ENCODE data around the gene KIAA0319L. TPM values are rescaled to one million over a fixed set of nuclear protein-coding genes. Genes with fewer than 3 reads are reported as not detected.

KIAA0319L gene
- total RNA-seq, 1 experiment from 2014 or later, result 60.0 TPM

- in situ Hi-C loops (cut with HindIII; ENCODE audit: low pct_unique_long_range_greater_than_20kb, low sequenced_read_pairs) (no loop called here), intact Hi-C loops (cut with micrococcal nuclease; ENCODE audit: unreplicated experiment) (no loop called here)
- ChIA-PET CTCF (no interaction called here), POLR2A (no interaction called here)
- Histone ChIP-seq H3K27me3 (ENCODE audit: control insufficient read depth, insufficient read depth, low read length) (no peaks in the 10 kb centered on the region), H3K4me3 (ENCODE audit: low read depth in 2 of 2, low read length in 2 of 2) (no peak overlapping the region), H3K36me3 (ENCODE audit: control insufficient read depth, insufficient read depth, low read length) (no peaks in the 10 kb centered on the region; the same call in 1 of the 2 replicates), H3K9me3 (ENCODE audit: control insufficient read depth, insufficient read depth, low read depth, low read length) (no peaks in the 10 kb centered on the region), H3K27ac (ENCODE audit: low read length) (no peak overlapping the region), H3K4me1 (ENCODE audit: control insufficient read depth, insufficient read depth, low read length) (no peaks in the 10 kb centered on the region)
- ATAC-seq, result no peak
- no TSS peak for BruUV-seq (replicated peaks)
- no peak for TF ChIP-seq POLR2AphosphoS5 (IDR thresholded peaks at IDR 0.05; ENCODE audit: low read depth, low read length)
- no peak for TF ChIP-seq SIN3A (IDR thresholded peaks at IDR 0.05; ENCODE audit: borderline replicate concordance, insufficient read depth, low read depth, low read length)
- TF ChIP-seq, protein P1, sequence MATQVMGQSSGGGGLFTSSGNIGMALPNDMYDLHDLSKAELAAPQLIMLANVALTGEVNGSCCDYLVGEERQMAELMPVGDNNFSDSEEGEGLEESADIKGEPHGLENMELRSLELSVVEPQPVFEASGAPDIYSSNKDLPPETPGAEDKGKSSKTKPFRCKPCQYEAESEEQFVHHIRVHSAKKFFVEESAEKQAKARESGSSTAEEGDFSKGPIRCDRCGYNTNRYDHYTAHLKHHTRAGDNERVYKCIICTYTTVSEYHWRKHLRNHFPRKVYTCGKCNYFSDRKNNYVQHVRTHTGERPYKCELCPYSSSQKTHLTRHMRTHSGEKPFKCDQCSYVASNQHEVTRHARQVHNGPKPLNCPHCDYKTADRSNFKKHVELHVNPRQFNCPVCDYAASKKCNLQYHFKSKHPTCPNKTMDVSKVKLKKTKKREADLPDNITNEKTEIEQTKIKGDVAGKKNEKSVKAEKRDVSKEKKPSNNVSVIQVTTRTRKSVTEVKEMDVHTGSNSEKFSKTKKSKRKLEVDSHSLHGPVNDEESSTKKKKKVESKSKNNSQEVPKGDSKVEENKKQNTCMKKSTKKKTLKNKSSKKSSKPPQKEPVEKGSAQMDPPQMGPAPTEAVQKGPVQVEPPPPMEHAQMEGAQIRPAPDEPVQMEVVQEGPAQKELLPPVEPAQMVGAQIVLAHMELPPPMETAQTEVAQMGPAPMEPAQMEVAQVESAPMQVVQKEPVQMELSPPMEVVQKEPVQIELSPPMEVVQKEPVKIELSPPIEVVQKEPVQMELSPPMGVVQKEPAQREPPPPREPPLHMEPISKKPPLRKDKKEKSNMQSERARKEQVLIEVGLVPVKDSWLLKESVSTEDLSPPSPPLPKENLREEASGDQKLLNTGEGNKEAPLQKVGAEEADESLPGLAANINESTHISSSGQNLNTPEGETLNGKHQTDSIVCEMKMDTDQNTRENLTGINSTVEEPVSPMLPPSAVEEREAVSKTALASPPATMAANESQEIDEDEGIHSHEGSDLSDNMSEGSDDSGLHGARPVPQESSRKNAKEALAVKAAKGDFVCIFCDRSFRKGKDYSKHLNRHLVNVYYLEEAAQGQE (IDR thresholded peaks at IDR 0.05; ENCODE audit: insufficient read depth in 1 of 2, low read depth in 2 of 2, low read length in 1 of 2), result no peak
- TF ChIP-seq TCF7L2 (IDR thresholded peaks at IDR 0.05; ENCODE audit: low read depth, low read length), result no peak
- TF ChIP-seq CTCF (IDR thresholded peaks at IDR 0.05), result no peak
- no peak for DNase-seq (ENCODE audit: low read depth, low spot score)
Measured at GRCh38 chr1:35461966-35462651, 95.1 kb downstream of the KIAA0319L start.

- Histone ChIP-seq H3K27ac (ENCODE audit: low read length) (no peak overlapping the region), H3K36me3 (ENCODE audit: control insufficient read depth, insufficient read depth, low read length) (no peaks in the 10 kb centered on the region; the same call in 1 of the 2 replicates), H3K4me1 (ENCODE audit: control insufficient read depth, insufficient read depth, low read length) (no peaks in the 10 kb centered on the region), H3K4me3 (ENCODE audit: low read depth in 2 of 2, low read length in 2 of 2) (no peak overlapping the region), H3K9me3 (ENCODE audit: control insufficient read depth, insufficient read depth, low read depth, low read length) (no peaks in the 10 kb centered on the region), H3K27me3 (ENCODE audit: control insufficient read depth, insufficient read depth, low read length) (no peaks in the 10 kb centered on the region)
- in situ Hi-C loops (cut with HindIII; ENCODE audit: low pct_unique_long_range_greater_than_20kb, low sequenced_read_pairs), result no loop called here
- CTCF ChIA-PET, result no interaction called here
- intact Hi-C loops (cut with micrococcal nuclease; ENCODE audit: unreplicated experiment), result no loop called here
- POLR2A ChIA-PET, result no interaction called here
- no peak for DNase-seq (ENCODE audit: low read depth, low spot score)
- BruUV-seq (replicated peaks), result no TSS peak
- TF ChIP-seq CTCF (IDR thresholded peaks at IDR 0.05), result no peak
- TF ChIP-seq TCF7L2 (IDR thresholded peaks at IDR 0.05; ENCODE audit: low read depth, low read length), result no peak
- TF ChIP-seq, protein P1 (IDR thresholded peaks at IDR 0.05; ENCODE audit: insufficient read depth in 1 of 2, low read depth in 2 of 2, low read length in 1 of 2), result no peak
- TF ChIP-seq SIN3A (IDR thresholded peaks at IDR 0.05; ENCODE audit: borderline replicate concordance, insufficient read depth, low read depth, low read length), result no peak
- no peak for TF ChIP-seq POLR2AphosphoS5 (IDR thresholded peaks at IDR 0.05; ENCODE audit: low read depth, low read length)
- no peak for ATAC-seq
Measured at GRCh38 chr1:35460796-35461195, 96.4 kb downstream of the KIAA0319L start.

Data from Panc1 (cell line).